ENCODE data around the gene SIX2. TPM values are rescaled to one million over a fixed set of nuclear protein-coding genes. Genes with fewer than 3 reads are reported as not detected.

SIX2 gene
- total RNA-seq, 1 donor from 2014 or later, result 45.9 TPM

GRCh38 chr2:45024097-45024496 is 14.8 kb upstream of the SIX2 start:
- TF ChIP-seq, protein P1, sequence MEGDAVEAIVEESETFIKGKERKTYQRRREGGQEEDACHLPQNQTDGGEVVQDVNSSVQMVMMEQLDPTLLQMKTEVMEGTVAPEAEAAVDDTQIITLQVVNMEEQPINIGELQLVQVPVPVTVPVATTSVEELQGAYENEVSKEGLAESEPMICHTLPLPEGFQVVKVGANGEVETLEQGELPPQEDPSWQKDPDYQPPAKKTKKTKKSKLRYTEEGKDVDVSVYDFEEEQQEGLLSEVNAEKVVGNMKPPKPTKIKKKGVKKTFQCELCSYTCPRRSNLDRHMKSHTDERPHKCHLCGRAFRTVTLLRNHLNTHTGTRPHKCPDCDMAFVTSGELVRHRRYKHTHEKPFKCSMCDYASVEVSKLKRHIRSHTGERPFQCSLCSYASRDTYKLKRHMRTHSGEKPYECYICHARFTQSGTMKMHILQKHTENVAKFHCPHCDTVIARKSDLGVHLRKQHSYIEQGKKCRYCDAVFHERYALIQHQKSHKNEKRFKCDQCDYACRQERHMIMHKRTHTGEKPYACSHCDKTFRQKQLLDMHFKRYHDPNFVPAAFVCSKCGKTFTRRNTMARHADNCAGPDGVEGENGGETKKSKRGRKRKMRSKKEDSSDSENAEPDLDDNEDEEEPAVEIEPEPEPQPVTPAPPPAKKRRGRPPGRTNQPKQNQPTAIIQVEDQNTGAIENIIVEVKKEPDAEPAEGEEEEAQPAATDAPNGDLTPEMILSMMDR (IDR thresholded peaks at IDR 0.05), result no peak
- no peak overlapping the region for H3K4me3 Mint-ChIP-seq (ENCODE audit: unreplicated experiment)
- no peak for DNase-seq (ENCODE audit: extremely low spot score, unreplicated experiment)
- no peak overlapping the region for H3K27ac Mint-ChIP-seq (ENCODE audit: unreplicated experiment)
- no peaks in the 10 kb centered on the region for H3K27me3 Mint-ChIP-seq (ENCODE audit: unreplicated experiment)
- no peaks in the 10 kb centered on the region for H3K9me3 Mint-ChIP-seq (ENCODE audit: unreplicated experiment)
- no peaks in the 10 kb centered on the region for H3K36me3 Mint-ChIP-seq (ENCODE audit: unreplicated experiment)
- peaks cover 19% of the 10 kb centered on the region for H3K4me1 Mint-ChIP-seq (ENCODE audit: unreplicated experiment)

DNA sequence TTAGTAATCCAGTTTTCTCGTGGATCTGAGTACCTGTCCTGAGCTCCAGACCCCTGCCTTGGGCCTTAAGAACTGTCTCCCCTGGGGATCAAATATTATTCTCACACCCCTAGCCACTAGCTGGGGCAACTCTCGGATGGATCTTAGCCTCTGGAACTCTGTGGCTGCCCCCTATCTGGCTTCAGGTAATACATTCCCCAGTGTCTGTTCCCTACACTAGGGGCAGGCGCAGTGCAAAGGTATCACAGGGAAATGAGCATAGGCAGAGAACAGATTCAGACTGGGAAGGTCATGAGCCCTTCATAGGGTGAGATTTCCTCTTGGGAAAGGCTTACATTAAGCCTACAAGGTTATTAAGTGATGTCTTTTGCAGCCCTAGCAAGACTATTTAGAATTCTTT is 11.2 kb upstream of the SIX2 start:
- no peaks in the 10 kb centered on the region for H3K36me3 Mint-ChIP-seq (ENCODE audit: unreplicated experiment)
- peaks cover 10% of the 10 kb centered on the region for H3K4me1 Mint-ChIP-seq (ENCODE audit: unreplicated experiment)
- no peaks in the 10 kb centered on the region for H3K9me3 Mint-ChIP-seq (ENCODE audit: unreplicated experiment)
- H3K27ac Mint-ChIP-seq (ENCODE audit: unreplicated experiment), result no peak overlapping the region
- TF ChIP-seq, protein P1 (IDR thresholded peaks at IDR 0.05), result no peak
- H3K4me3 Mint-ChIP-seq (ENCODE audit: unreplicated experiment), result no peak overlapping the region
- no peaks in the 10 kb centered on the region for H3K27me3 Mint-ChIP-seq (ENCODE audit: unreplicated experiment)
- DNase-seq (ENCODE audit: extremely low spot score, unreplicated experiment), result no peak

DNA sequence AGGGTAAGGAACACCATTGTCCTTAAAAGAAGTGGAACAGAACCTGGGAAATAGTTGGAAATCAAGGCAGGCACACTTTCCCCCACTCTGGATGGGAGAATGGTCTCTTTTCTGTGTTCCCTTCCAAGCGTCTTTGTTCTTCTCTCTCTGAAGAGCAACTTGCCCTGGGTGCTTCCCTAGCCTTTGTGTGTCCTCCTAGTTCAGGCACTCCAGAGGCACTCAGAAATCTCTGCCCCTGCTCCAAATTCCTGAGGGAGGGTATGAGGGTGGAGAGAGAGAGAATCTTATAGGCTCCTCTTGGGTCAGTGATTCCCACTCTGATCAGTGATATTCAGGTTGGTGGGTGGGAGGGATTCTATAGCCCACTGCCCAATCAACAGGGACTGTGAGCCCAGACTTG is 8.8 kb upstream of the SIX2 start:
- Mint-ChIP-seq H3K4me1 (ENCODE audit: unreplicated experiment) (peaks cover 2% of the 10 kb centered on the region), H3K4me3 (ENCODE audit: unreplicated experiment) (no peak overlapping the region), H3K36me3 (ENCODE audit: unreplicated experiment) (no peaks in the 10 kb centered on the region), H3K9me3 (ENCODE audit: unreplicated experiment) (no peaks in the 10 kb centered on the region), H3K27me3 (ENCODE audit: unreplicated experiment) (no peaks in the 10 kb centered on the region), H3K27ac (ENCODE audit: unreplicated experiment) (no peak overlapping the region)
- DNase-seq (ENCODE audit: extremely low spot score, unreplicated experiment), result no peak
- TF ChIP-seq, protein P1 (IDR thresholded peaks at IDR 0.05), result no peak

- Mint-ChIP-seq H3K36me3 (ENCODE audit: unreplicated experiment) (no peaks in the 10 kb centered on the region), H3K9me3 (ENCODE audit: unreplicated experiment) (no peaks in the 10 kb centered on the region), H3K4me3 (ENCODE audit: unreplicated experiment) (no peak overlapping the region), H3K27me3 (ENCODE audit: unreplicated experiment) (no peaks in the 10 kb centered on the region), H3K4me1 (ENCODE audit: unreplicated experiment) (peaks cover 31% of the 10 kb centered on the region), H3K27ac (ENCODE audit: unreplicated experiment) (no peak overlapping the region)
- DNase-seq (ENCODE audit: extremely low spot score, unreplicated experiment), result no peak
- TF ChIP-seq, protein P1 (IDR thresholded peaks at IDR 0.05), result no peak
Observed at GRCh38 chr2:45014831-45015230, 5.6 kb upstream of the SIX2 start.

- Mint-ChIP-seq H3K27ac (ENCODE audit: unreplicated experiment) (no peak overlapping the region), H3K27me3 (ENCODE audit: unreplicated experiment) (no peaks in the 10 kb centered on the region), H3K4me3 (ENCODE audit: unreplicated experiment) (peak overlapping the region; percentile 26), H3K4me1 (ENCODE audit: unreplicated experiment) (peaks cover 31% of the 10 kb centered on the region), H3K9me3 (ENCODE audit: unreplicated experiment) (no peaks in the 10 kb centered on the region), H3K36me3 (ENCODE audit: unreplicated experiment) (no peaks in the 10 kb centered on the region)
- peak; percentile 91 for DNase-seq (ENCODE audit: extremely low spot score, unreplicated experiment)
- TF ChIP-seq, protein P1 (IDR thresholded peaks at IDR 0.05), result peak; percentile 87
Observed at GRCh38 chr2:45014016-45014702, 4.9 kb upstream of the SIX2 start.
